ENCODE measurements around the gene POLR1G.
A peak's percentile ranks its signal among the peaks of the same experiment; 100 is the strongest.

The POLR1G gene

GRCh38 chr19:45363861-45364459 is 42.5 kb upstream of the POLR1G start:
- Histone ChIP-seq H3K4me3 (ENCODE audit: low read length) (no peak overlapping the region), H3K27ac (ENCODE audit: low read depth, low read length) (no peak overlapping the region), H3K27me3 (ENCODE audit: control insufficient read depth, low read length) (no peaks in the 10 kb centered on the region), H3K4me2 (ENCODE audit: low read length) (no peak overlapping the region), H4K20me1 (ENCODE audit: control insufficient read depth, insufficient read depth, low read depth, low read length) (no peaks in the 10 kb centered on the region), H3K4me1 (ENCODE audit: control insufficient read depth, low read length) (0 out of 2 replicates have a peak, but pooled peaks cover under 1% of the 10 kb centered on the region), H3K9me3 (ENCODE audit: control insufficient read depth, insufficient read depth, low read length) (no peaks in the 10 kb centered on the region), H3F3A (ENCODE audit: control insufficient read depth, insufficient read depth) (no peaks in the 10 kb centered on the region), H3K36me3 (ENCODE audit: control insufficient read depth, low read length) (peaks cover 15% of the 10 kb centered on the region), H3K79me2 (ENCODE audit: control insufficient read depth, low read length) (peaks cover 2% of the 10 kb centered on the region; the same call in 1 of the 2 replicates), H3K9me2 (replicated peaks; ENCODE audit: control insufficient read depth, low read length) (no peaks in the 10 kb centered on the region)
- no peak for TF ChIP-seq EZH2phosphoT487 (IDR thresholded peaks at IDR 0.05; ENCODE audit: borderline replicate concordance, low read length)

GRCh38 chr19:45364696-45365095 is 41.7 kb upstream of the POLR1G start:
- H3K9me2 ChIP-seq (replicated peaks; ENCODE audit: control insufficient read depth, low read length): no peaks in the 10 kb centered on the region
- H3K27ac ChIP-seq (ENCODE audit: low read depth, low read length): no peak overlapping the region
- peaks cover 15% of the 10 kb centered on the region for H3K36me3 ChIP-seq (ENCODE audit: control insufficient read depth, low read length)
- no peak overlapping the region for H3K4me2 ChIP-seq (ENCODE audit: low read length)
- H3K79me2 ChIP-seq (ENCODE audit: control insufficient read depth, low read length): peaks cover 8% of the 10 kb centered on the region
- H3K4me1 ChIP-seq (ENCODE audit: control insufficient read depth, low read length): peaks cover 6% of the 10 kb centered on the region
- H3K9me3 ChIP-seq (ENCODE audit: control insufficient read depth, insufficient read depth, low read length): no peaks in the 10 kb centered on the region
- no peaks in the 10 kb centered on the region for H3K27me3 ChIP-seq (ENCODE audit: control insufficient read depth, low read length)
- no peak for TF ChIP-seq EZH2phosphoT487 (IDR thresholded peaks at IDR 0.05; ENCODE audit: borderline replicate concordance, low read length)
- no peaks in the 10 kb centered on the region for H4K20me1 ChIP-seq (ENCODE audit: control insufficient read depth, insufficient read depth, low read depth, low read length)
- H3K4me3 ChIP-seq (ENCODE audit: low read length): no peak overlapping the region
- no peaks in the 10 kb centered on the region for H3F3A ChIP-seq (ENCODE audit: control insufficient read depth, insufficient read depth)

- no peaks in the 10 kb centered on the region for H4K20me1 ChIP-seq (ENCODE audit: control insufficient read depth, insufficient read depth, low read depth, low read length)
- H3K9me3 ChIP-seq (ENCODE audit: control insufficient read depth, insufficient read depth, low read length): no peaks in the 10 kb centered on the region
- peaks cover 14% of the 10 kb centered on the region for H3K79me2 ChIP-seq (ENCODE audit: control insufficient read depth, low read length)
- H3K4me1 ChIP-seq (ENCODE audit: control insufficient read depth, low read length): peaks cover 16% of the 10 kb centered on the region
- H3K36me3 ChIP-seq (ENCODE audit: control insufficient read depth, low read length): peaks cover 8% of the 10 kb centered on the region
- no peak overlapping the region for H3K4me3 ChIP-seq (ENCODE audit: low read length)
- no peak overlapping the region for H3K4me2 ChIP-seq (ENCODE audit: low read length)
- no peak overlapping the region for H3K27ac ChIP-seq (ENCODE audit: low read depth, low read length)
- no peaks in the 10 kb centered on the region for H3K9me2 ChIP-seq (replicated peaks; ENCODE audit: control insufficient read depth, low read length)
- no peaks in the 10 kb centered on the region for H3F3A ChIP-seq (ENCODE audit: control insufficient read depth, insufficient read depth)
- H3K27me3 ChIP-seq (ENCODE audit: control insufficient read depth, low read length): no peaks in the 10 kb centered on the region
- no peak for TF ChIP-seq CTCF (IDR thresholded peaks at IDR 0.05; ENCODE audit: low read depth, low read length, poor library complexity, severe bottlenecking)
- TF ChIP-seq EZH2phosphoT487 (IDR thresholded peaks at IDR 0.05; ENCODE audit: borderline replicate concordance, low read length): no peak
These were observed 38.3 kb upstream of the POLR1G start for GRCh38 chr19:45368127-45368526.

GRCh38 chr19:45368737-45369340 is 37.6 kb upstream of the POLR1G start:
- Histone ChIP-seq H3K79me2 (ENCODE audit: control insufficient read depth, low read length) (peaks cover 14% of the 10 kb centered on the region), H3F3A (ENCODE audit: control insufficient read depth, insufficient read depth) (no peaks in the 10 kb centered on the region), H4K20me1 (ENCODE audit: control insufficient read depth, insufficient read depth, low read depth, low read length) (no peaks in the 10 kb centered on the region), H3K4me2 (ENCODE audit: low read length) (peak overlapping the region; percentile 99), H3K9me2 (replicated peaks; ENCODE audit: control insufficient read depth, low read length) (no peaks in the 10 kb centered on the region), H3K9me3 (ENCODE audit: control insufficient read depth, insufficient read depth, low read length) (no peaks in the 10 kb centered on the region), H3K4me1 (ENCODE audit: control insufficient read depth, low read length) (peaks cover 16% of the 10 kb centered on the region), H3K27me3 (ENCODE audit: control insufficient read depth, low read length) (no peaks in the 10 kb centered on the region), H3K36me3 (ENCODE audit: control insufficient read depth, low read length) (peaks cover 8% of the 10 kb centered on the region), H3K4me3 (ENCODE audit: low read length) (no peak overlapping the region), H3K27ac (ENCODE audit: low read depth, low read length) (no peak overlapping the region)
- TF ChIP-seq EZH2phosphoT487 (IDR thresholded peaks at IDR 0.05; ENCODE audit: borderline replicate concordance, low read length) (no peak), CTCF (IDR thresholded peaks at IDR 0.05; ENCODE audit: low read depth, low read length, poor library complexity, severe bottlenecking) (no peak)
